Immature natural killer cell (primary cell): Measurements from ENCODE around the gene PDE4A. TPM values are rescaled to one million over a fixed set of nuclear protein-coding genes. Genes with fewer than 3 reads are reported as not detected.

Experiments used
- DNase-seq, 3 donors: peaks; one replicate each; pipeline ENCODE4 v3.0.0; 2022; ENCODE audit warnings: mixed read lengths in 1 of 3
- H3K27ac Mint-ChIP-seq, 6 donors: one replicate each; pipeline ENCODE4 v1.8.0; 2020; ENCODE audit warnings: mixed read lengths in 6 of 6, mild to moderate bottlenecking in 5 of 6, inconsistent platforms in 4 of 6, moderate library complexity in 3 of 6
- H3K27me3 Mint-ChIP-seq, 3 donors: one replicate each; pipeline ENCODE4 v1.8.0; 2020 to 2021; ENCODE audit warnings: low read depth in 3 of 3, mild to moderate bottlenecking in 3 of 3, mixed read lengths in 3 of 3, moderate library complexity in 3 of 3, inconsistent platforms in 1 of 3
- H3K36me3 Mint-ChIP-seq, 3 donors: one replicate each; pipeline ENCODE4 v1.8.0; 2020; ENCODE audit warnings: mixed read lengths in 3 of 3, inconsistent platforms in 2 of 3, mild to moderate bottlenecking in 2 of 3
- H3K4me1 Mint-ChIP-seq, 2 donors: one replicate each; pipeline ENCODE4 v1.8.0; 2020; ENCODE audit warnings: inconsistent platforms in 2 of 2, mild to moderate bottlenecking in 2 of 2, mixed read lengths in 2 of 2, moderate library complexity in 1 of 2
- H3K4me3 Mint-ChIP-seq, 5 donors: one replicate each; pipeline ENCODE4 v1.8.0; 2020; ENCODE audit warnings: mild to moderate bottlenecking in 5 of 5, mixed read lengths in 5 of 5, inconsistent platforms in 3 of 5, moderate library complexity in 3 of 5
- H3K9me3 Mint-ChIP-seq, 6 donors: one replicate each; pipeline ENCODE4 v1.8.0; 2020; ENCODE audit warnings: mild to moderate bottlenecking in 6 of 6, mixed read lengths in 6 of 6, inconsistent platforms in 4 of 6, moderate library complexity in 3 of 6
- polyA plus RNA-seq, 3 donors: library from polyadenylated mRNA; unstranded; fragments of 300-500 nt; fragmentation: Illumina TruSeq; gene quantifications; one replicate each; pipeline ENCODE4 v1.2.3, GENCODE V29; 2021

PDE4A gene
- polyA plus RNA-seq, 3 donors from 2014 or later, result 10.4 to 22.6 (median 11.1) TPM

GRCh38 chr19:10502524-10503001 lies 82.2 kb downstream of the PDE4A start:
- Mint-ChIP-seq H3K9me3 (no peaks in the 10 kb centered on the region), H3K4me3 (peak overlapping the region; percentile 83 to 90 (median 88)), H3K36me3 (peaks cover 3 to 6% (median 5%) of the 10 kb centered on the region in 3 donors), H3K27ac (peak overlapping the region; percentile 83 to 93 (median 89)), H3K4me1 (peaks cover 44 to 48% of the 10 kb centered on the region in 2 donors), H3K27me3 (peaks cover 11 to 21% (median 19%) of the 10 kb centered on the region in 3 donors)
- peak; percentile 92 for DNase-seq

GRCh38 chr19:10503002-10503789 lies 82.9 kb downstream of the PDE4A start, which contains the start of gene KEAP1:
KEAP1 (minus strand) TSS chr19:10503356; CDS start chr19:10500033, 3,323 bp downstream.
- H3K36me3 Mint-ChIP-seq, result peaks cover 3 to 6% (median 4%) of the 10 kb centered on the region in 3 donors
- peak within 1 kb of the TSS; percentile 90 to 97 (median 94) for H3K4me3 Mint-ChIP-seq
- H3K4me1 Mint-ChIP-seq, result peaks cover 42 to 48% of the 10 kb centered on the region in 2 donors
- peak in 2 of 3 donors; percentile 40 to 41 for DNase-seq
- H3K27me3 Mint-ChIP-seq, result peaks cover 11 to 21% (median 19%) of the 10 kb centered on the region in 3 donors
- peak within 1 kb of the TSS; percentile 90 to 97 (median 95) for H3K27ac Mint-ChIP-seq
- no peaks in the 10 kb centered on the region for H3K9me3 Mint-ChIP-seq

- Mint-ChIP-seq H3K4me3 (peak overlapping the region; percentile 54 to 77 (median 64)), H3K9me3 (no peaks in the 10 kb centered on the region), H3K27me3 (peaks cover 20 to 35% (median 29%) of the 10 kb centered on the region in 3 donors), H3K4me1 (peaks cover 44 to 50% of the 10 kb centered on the region in 2 donors), H3K36me3 (no peaks in the 10 kb centered on the region), H3K27ac (peak overlapping the region; percentile 68 to 92 (median 85))
- DNase-seq, result peak; percentile 76 to 81 (median 76)
Observed at GRCh38 chr19:10505583-10506229, 85.4 kb downstream of the PDE4A start.

- H3K27ac Mint-ChIP-seq, result peak overlapping the region; percentile 13 to 98 (median 60)
Observed at GRCh38 chr19:10508036-10508435, 87.7 kb downstream of the PDE4A start.

GRCh38 chr19:10508707-10509106 lies 88.4 kb downstream of the PDE4A start:
- H3K36me3 Mint-ChIP-seq, result peaks cover 9 to 15% (median 10%) of the 10 kb centered on the region in 3 donors
- DNase-seq, result peak in 1 of 3 donors; percentile 35
- H3K27ac Mint-ChIP-seq, result peak overlapping the region; percentile 81 to 98 (median 84)

More at GRCh38 chr19:10508036-10508435, 87.7 kb downstream of the PDE4A start:
- peaks cover 45 to 61% of the 10 kb centered on the region in 2 donors for H3K4me1 Mint-ChIP-seq
- H3K36me3 Mint-ChIP-seq, result peaks cover 2 to 8% (median 4%) of the 10 kb centered on the region in 3 donors
- H3K4me3 Mint-ChIP-seq, result peak overlapping the region in 1 of 5 donors; percentile 27
- H3K9me3 Mint-ChIP-seq, result no peaks in the 10 kb centered on the region
- no peak for DNase-seq
- H3K27me3 Mint-ChIP-seq, result peaks cover 20 to 39% (median 37%) of the 10 kb centered on the region in 3 donors

GRCh38 chr19:10510301-10510802 lies 90.0 kb downstream of the PDE4A start:
- Mint-ChIP-seq H3K27me3 (peaks cover 29 to 56% (median 51%) of the 10 kb centered on the region in 3 donors), H3K9me3 (no peaks in the 10 kb centered on the region), H3K4me1 (peaks cover 54 to 68% of the 10 kb centered on the region in 2 donors), H3K27ac (peak overlapping the region; percentile 81 to 98 (median 86)), H3K36me3 (peaks cover 16 to 26% (median 25%) of the 10 kb centered on the region in 3 donors), H3K4me3 (peak overlapping the region; percentile 50 to 74 (median 68))
- DNase-seq, result peak; percentile 63 to 67 (median 65)

More at GRCh38 chr19:10508707-10509106, 88.4 kb downstream of the PDE4A start:
- peaks cover 22 to 42% (median 39%) of the 10 kb centered on the region in 3 donors for H3K27me3 Mint-ChIP-seq
- H3K9me3 Mint-ChIP-seq, result no peaks in the 10 kb centered on the region
- peak overlapping the region in 4 of 5 donors; percentile 48 to 73 (median 59) for H3K4me3 Mint-ChIP-seq
- peaks cover 51 to 64% of the 10 kb centered on the region in 2 donors for H3K4me1 Mint-ChIP-seq

GRCh38 chr19:10513223-10513622 lies 92.9 kb downstream of the PDE4A start:
- Mint-ChIP-seq H3K27me3 (peaks cover 44 to 78% (median 68%) of the 10 kb centered on the region in 3 donors), H3K4me1 (peaks cover 51 to 62% of the 10 kb centered on the region in 2 donors), H3K4me3 (peak overlapping the region; percentile 90 to 94 (median 93))

GRCh38 chr19:10514211-10515145 lies 94.1 kb downstream of the PDE4A start:
- Mint-ChIP-seq H3K36me3 (peaks cover 26 to 34% (median 30%) of the 10 kb centered on the region in 3 donors), H3K4me3 (peak overlapping the region; percentile 90 to 94 (median 93))

More at GRCh38 chr19:10513223-10513622, 92.9 kb downstream of the PDE4A start:
- Mint-ChIP-seq H3K27ac (peak overlapping the region; percentile 91 to 98 (median 97)), H3K36me3 (peaks cover 26 to 34% (median 30%) of the 10 kb centered on the region in 3 donors), H3K9me3 (no peaks in the 10 kb centered on the region)
- DNase-seq, result no peak

GRCh38 chr19:10516064-10516385 lies 95.7 kb downstream of the PDE4A start:
- Mint-ChIP-seq H3K36me3 (peaks cover 26 to 34% (median 30%) of the 10 kb centered on the region in 3 donors), H3K9me3 (no peaks in the 10 kb centered on the region), H3K4me1 (peaks cover 54 to 62% of the 10 kb centered on the region in 2 donors), H3K4me3 (peak overlapping the region; percentile 90 to 94 (median 93)), H3K27me3 (peaks cover 39 to 74% (median 74%) of the 10 kb centered on the region in 3 donors), H3K27ac (peak overlapping the region; percentile 96 to 99 (median 98))
- peak; percentile 91 to 93 (median 92) for DNase-seq

More at GRCh38 chr19:10514211-10515145, 94.1 kb downstream of the PDE4A start:
- H3K9me3 Mint-ChIP-seq, result no peaks in the 10 kb centered on the region
- peaks cover 52 to 61% of the 10 kb centered on the region in 2 donors for H3K4me1 Mint-ChIP-seq
- H3K27me3 Mint-ChIP-seq, result peaks cover 39 to 76% (median 72%) of the 10 kb centered on the region in 3 donors
- DNase-seq, result peak; percentile 58 to 75 (median 72)
- H3K27ac Mint-ChIP-seq, result peak overlapping the region; percentile 96 to 99 (median 98)

- H3K27ac Mint-ChIP-seq, result peak overlapping the region; percentile 96 to 99 (median 98)
- H3K27me3 Mint-ChIP-seq, result peaks cover 39 to 75% (median 70%) of the 10 kb centered on the region in 3 donors
- peak; percentile 57 to 60 (median 59) for DNase-seq
Observed at GRCh38 chr19:10516671-10517286, 96.4 kb downstream of the PDE4A start.

GRCh38 chr19:10517361-10517759 lies 97.0 kb downstream of the PDE4A start, which contains the start of gene S1PR5:
S1PR5 (minus strand) TSS chr19:10517447; CDS start chr19:10515011, 2,436 bp downstream.
- peaks cover 42 to 77% (median 67%) of the 10 kb centered on the region in 3 donors for H3K27me3 Mint-ChIP-seq

More at GRCh38 chr19:10516671-10517286, 96.4 kb downstream of the PDE4A start:
- Mint-ChIP-seq H3K36me3 (peaks cover 26 to 34% (median 30%) of the 10 kb centered on the region in 3 donors), H3K4me1 (peaks cover 58 to 65% of the 10 kb centered on the region in 2 donors), H3K4me3 (peak overlapping the region; percentile 90 to 94 (median 93)), H3K9me3 (no peaks in the 10 kb centered on the region)

More at GRCh38 chr19:10517361-10517759, 97.0 kb downstream of the PDE4A start, which contains the start of gene S1PR5:
- Mint-ChIP-seq H3K4me3 (peak within 1 kb of the TSS; percentile 92 to 99 (median 93)), H3K4me1 (peaks cover 59 to 65% of the 10 kb centered on the region in 2 donors), H3K9me3 (no peaks in the 10 kb centered on the region), H3K36me3 (peaks cover 26 to 34% (median 26%) of the 10 kb centered on the region in 3 donors), H3K27ac (peak within 1 kb of the TSS; percentile 98 to 100 (median 100))
- peak; percentile 73 to 78 (median 74) for DNase-seq
